ENCODE measurements around the gene FRAS1. TPM values are rescaled to one million over a fixed set of nuclear protein-coding genes. Genes with fewer than 3 reads are reported as not detected.

FRAS1 gene
- total and polyA plus RNA-seq, 9 of the 15 experiments (the other 6 are each of a cell fraction or from before 2014, with no cell fraction given) = under 0.01 to 0.11 (median 0.04) TPM; not detected in 2

DNA sequence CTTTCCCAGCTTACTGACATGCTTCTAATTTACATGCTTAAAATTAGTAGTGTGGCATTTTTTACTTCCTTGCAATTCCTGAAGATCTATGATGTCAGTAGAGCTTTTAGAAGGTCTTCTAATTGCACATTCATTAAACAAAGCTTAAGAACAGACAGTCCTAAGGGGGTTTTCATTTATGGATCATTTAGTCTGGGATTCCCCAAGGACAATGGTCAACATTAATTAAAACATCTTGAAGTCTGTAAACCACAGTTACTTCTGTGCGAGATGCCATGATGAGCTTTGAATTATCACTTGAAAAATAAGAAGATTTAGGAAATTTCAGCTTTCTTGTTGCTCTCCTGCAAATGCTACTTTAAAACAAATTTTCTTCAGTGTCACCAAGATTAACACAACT is 514.7 kb downstream of the FRAS1 start:
- Histone ChIP-seq H3K4me3 (no peak overlapping the region), H3K9me3 (replicated peaks; ENCODE audit: control insufficient read depth, insufficient read depth, low read depth, low read length) (no peaks in the 10 kb centered on the region), H4K20me1 (replicated peaks; ENCODE audit: control insufficient read depth, insufficient read depth, low read length) (no peaks in the 10 kb centered on the region), H3K79me2 (ENCODE audit: control insufficient read depth, insufficient read depth, low read length) (no peaks in the 10 kb centered on the region), H2AFZ (ENCODE audit: low read depth, low read length) (no peak overlapping the region), H3K27ac (ENCODE audit: extremely low read depth, low read depth, low read length) (no peak overlapping the region), H3K36me3 (ENCODE audit: control insufficient read depth, insufficient read depth, low read length) (no peaks in the 10 kb centered on the region), H3K4me1 (replicated peaks in 1 of 2; ENCODE audit: control insufficient read depth in 2 of 2, insufficient read depth in 2 of 2, low read length in 2 of 2) (peaks cover 0 to 3% of the 10 kb centered on the region in 2 experiments; a peak in 2 of 5 replicates), H3K27me3 (ENCODE audit: control insufficient read depth in 2 of 2, insufficient read depth in 2 of 2, low read length in 2 of 2) (no peaks in the 10 kb centered on the region), H3K9me1 (ENCODE audit: control insufficient read depth, insufficient read depth, low read length) (no peaks in the 10 kb centered on the region), H3K9ac (ENCODE audit: insufficient read depth in 1 of 2, low read depth in 2 of 2, low read length in 2 of 2) (no peak overlapping the region), H3K4me2 (ENCODE audit: insufficient read depth, low read length) (no peak overlapping the region)
- FAIRE-seq = no peak
- BruUV-seq (replicated peaks) = no TSS peak
- ATAC-seq = no peak
- TF ChIP-seq RBM17 (IDR thresholded peaks at IDR 0.05; ENCODE audit: borderline replicate concordance, low read depth, low read length) (no peak), NR1H2 (CRISPR knock-in tag; IDR thresholded peaks at IDR 0.05) (no peak), TAL1 (IDR thresholded peaks at IDR 0.05) (no peak), ERF (CRISPR knock-in tag; IDR thresholded peaks at IDR 0.05) (no peak), FOXJ3 (CRISPR knock-in tag; IDR thresholded peaks at IDR 0.05) (no peak), PTRF (tag; IDR thresholded peaks at IDR 0.05) (no peak), ZNF766 (CRISPR knock-in tag; conservative IDR thresholded peaks at IDR 0.05) (no peak), RBM34 (IDR thresholded peaks at IDR 0.05; ENCODE audit: borderline replicate concordance, insufficient read depth, low read length) (no peak), HDGF (IDR thresholded peaks at IDR 0.05) (no peak), MXD1 (CRISPR knock-in tag; IDR thresholded peaks at IDR 0.05; ENCODE audit: borderline replicate concordance, poor library complexity, severe bottlenecking) (no peak), NFIX (CRISPR knock-in tag; IDR thresholded peaks at IDR 0.05; ENCODE audit: low read depth) (no peak), ATF3 (IDR thresholded peaks at IDR 0.05) (no peak), ATF3 (CRISPR knock-in tag; conservative IDR thresholded peaks at IDR 0.05) (no peak), ZSCAN29 (IDR thresholded peaks at IDR 0.05) (no peak), MCM3 (IDR thresholded peaks at IDR 0.05) (no peak)
- TF ChIP-seq, protein P1, sequence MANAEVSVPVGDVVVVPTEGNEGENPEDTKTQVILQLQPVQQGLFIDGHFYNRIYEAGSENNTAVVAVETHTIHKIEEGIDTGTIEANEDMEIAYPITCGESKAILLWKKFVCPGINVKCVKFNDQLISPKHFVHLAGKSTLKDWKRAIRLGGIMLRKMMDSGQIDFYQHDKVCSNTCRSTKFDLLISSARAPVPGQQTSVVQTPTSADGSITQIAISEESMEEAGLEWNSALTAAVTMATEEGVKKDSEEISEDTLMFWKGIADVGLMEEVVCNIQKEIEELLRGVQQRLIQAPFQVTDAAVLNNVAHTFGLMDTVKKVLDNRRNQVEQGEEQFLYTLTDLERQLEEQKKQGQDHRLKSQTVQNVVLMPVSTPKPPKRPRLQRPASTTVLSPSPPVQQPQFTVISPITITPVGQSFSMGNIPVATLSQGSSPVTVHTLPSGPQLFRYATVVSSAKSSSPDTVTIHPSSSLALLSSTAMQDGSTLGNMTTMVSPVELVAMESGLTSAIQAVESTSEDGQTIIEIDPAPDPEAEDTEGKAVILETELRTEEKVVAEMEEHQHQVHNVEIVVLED (CRISPR knock-in tag; IDR thresholded peaks at IDR 0.05) = no peak
- DNase-seq (ENCODE audit: extremely low read depth in 1 of 4, low spot score in 3 of 4) = no peak
- intact Hi-C loops (cut with micrococcal nuclease) (no loop called here), in situ Hi-C loops (cut with MboI) (no loop called here)
- 4% methylated on average over 1 of the region's 1 CpG for WGBS (ENCODE audit: insufficient coverage, low coverage, missing lambda C conversion rate)
- ChIA-PET CTCF (ENCODE audit: low intra/inter-chr PET ratio) (no interaction called here), POLR2A (interaction anchor here (0.7 kb wide), 1 partner anchor 14 kb away, joined by 3 read pairs; no protein-coding TSS in a partner anchor)
